Panc1 (cell line): ENCODE measurements around the gene TRIM17. TPM values are rescaled to one million over a fixed set of nuclear protein-coding genes. Genes with fewer than 3 reads are reported as not detected.

Experiments used
- ATAC-seq: fragments of 200-7000 bp; cut with Tn5 transposase; 2 replicates; pipeline ENCODE4 v1.9.1; 2020; ENCODE audit warnings: mild to moderate bottlenecking, moderate library complexity
- BruUV-seq: library from RNA; stranded (reverse); fragments of 400-500 nt; replicated peaks from 2 replicates; lab custom pipeline; 2021; lab: Mats Ljungman, UMichigan
- CTCF ChIA-PET: fragments of 300-600 bp; sonication (Branson Sonifier 250); formaldehyde crosslinking; loops from one replicate; lab custom pipeline; 2022; ENCODE audit warnings: antibody characterized with exemption; lab: Charles Lee
- POLR2A ChIA-PET: fragments of 300-600 bp; sonication (Branson Sonifier 250); formaldehyde crosslinking; loops from one replicate; lab custom pipeline; 2022; ENCODE audit warnings: antibody characterized with exemption; lab: Charles Lee
- DNase-seq: peaks from one replicate; pipeline ENCODE4 v3.0.0-alpha.2; 2010; ENCODE audit warnings: low read depth, low spot score
- H3K27ac ChIP-seq: 2 replicates; pipeline ENCODE4 v1.5.1; 2011; ENCODE audit warnings: mild to moderate bottlenecking, low read length, inconsistent platforms
- H3K27me3 ChIP-seq: fragments of 200-500 bp; sonication (Bioruptor generic); 2 replicates; pipeline ENCODE4 v1.6.0; 2014; ENCODE audit warnings: low read length, inconsistent platforms; ENCODE audit not compliant: control insufficient read depth, insufficient read depth
- H3K36me3 ChIP-seq: fragments of 200-500 bp; sonication (Bioruptor generic); 2 replicates; pipeline ENCODE4 v1.5.1; 2014; ENCODE audit warnings: inconsistent platforms, mild to moderate bottlenecking, low read length, moderate library complexity; ENCODE audit not compliant: control insufficient read depth, insufficient read depth
- H3K4me1 ChIP-seq: 2 replicates; pipeline ENCODE4 v1.5.1; 2011; ENCODE audit warnings: inconsistent platforms, mild to moderate bottlenecking, low read length, moderate library complexity; ENCODE audit not compliant: control insufficient read depth, insufficient read depth
- H3K4me3 ChIP-seq, 2 experiments: 2 replicates each; pipeline ENCODE4 v1.5.1; 2011 to 2012; ENCODE audit warnings: low read depth in 2 of 2, low read length in 2 of 2, mild to moderate bottlenecking in 2 of 2, inconsistent platforms in 1 of 2, moderate library complexity in 1 of 2
- H3K9me3 ChIP-seq: fragments of 200-500 bp; sonication (Bioruptor generic); 2 replicates; pipeline ENCODE4 v1.5.1; 2014; ENCODE audit warnings: low read depth, mild to moderate bottlenecking, inconsistent platforms, low read length, moderate library complexity; ENCODE audit not compliant: control insufficient read depth, insufficient read depth
- POLR2AphosphoS5 ChIP-seq: IDR thresholded peaks from 2 replicates; pipeline ENCODE4 v1.6.1; 2012; ENCODE audit warnings: mild to moderate bottlenecking, low read depth, low read length, moderate library complexity
- SIN3A ChIP-seq: IDR thresholded peaks from 2 replicates; pipeline ENCODE4 v1.6.1; 2012; ENCODE audit warnings: low read depth, mild to moderate bottlenecking, low read length, moderate library complexity, borderline replicate concordance; ENCODE audit not compliant: insufficient read depth
- TCF7L2 ChIP-seq: IDR thresholded peaks from 2 replicates; pipeline ENCODE4 v1.6.1; 2011; ENCODE audit warnings: mild to moderate bottlenecking, low read depth, low read length, inconsistent platforms
- in situ Hi-C: cut with HindIII; loops from 2 replicates; pipeline ENCODE4 v1.10.0; 2016; ENCODE audit warnings: low sequenced_read_pairs, low pct_unique_long_range_greater_than_20kb
- intact Hi-C: fragments of 100-400 bp; cut with micrococcal nuclease; formaldehyde crosslinking; loops from one replicate; pipeline ENCODE4 v1.10.0; 2022; ENCODE audit not compliant: unreplicated experiment
- total RNA-seq: library from RNA; stranded (reverse); gene quantifications from one replicate; pipeline ENCODE4 v1.2.1, GENCODE V29; 2021; ENCODE audit not compliant: unreplicated experiment
- TF ChIP-seq, protein P1 (sequence below): fragments of 450-650 bp; IDR thresholded peaks from 2 replicates; pipeline ENCODE4 v1.5.1; 2017; ENCODE audit warnings: mild to moderate bottlenecking
- TF ChIP-seq, protein P2 (sequence below), 2 experiments: IDR thresholded peaks; 2 replicates each; pipeline ENCODE4 v1.6.1; 2011 to 2012; ENCODE audit warnings: low read depth in 2 of 2, control low read depth in 1 of 2, low read length in 1 of 2, mild to moderate bottlenecking in 1 of 2, moderate library complexity in 1 of 2; ENCODE audit not compliant: insufficient read depth in 1 of 2

TRIM17 gene
- total RNA-seq, 1 experiment from 2014 or later: 1.2 TPM

DNA sequence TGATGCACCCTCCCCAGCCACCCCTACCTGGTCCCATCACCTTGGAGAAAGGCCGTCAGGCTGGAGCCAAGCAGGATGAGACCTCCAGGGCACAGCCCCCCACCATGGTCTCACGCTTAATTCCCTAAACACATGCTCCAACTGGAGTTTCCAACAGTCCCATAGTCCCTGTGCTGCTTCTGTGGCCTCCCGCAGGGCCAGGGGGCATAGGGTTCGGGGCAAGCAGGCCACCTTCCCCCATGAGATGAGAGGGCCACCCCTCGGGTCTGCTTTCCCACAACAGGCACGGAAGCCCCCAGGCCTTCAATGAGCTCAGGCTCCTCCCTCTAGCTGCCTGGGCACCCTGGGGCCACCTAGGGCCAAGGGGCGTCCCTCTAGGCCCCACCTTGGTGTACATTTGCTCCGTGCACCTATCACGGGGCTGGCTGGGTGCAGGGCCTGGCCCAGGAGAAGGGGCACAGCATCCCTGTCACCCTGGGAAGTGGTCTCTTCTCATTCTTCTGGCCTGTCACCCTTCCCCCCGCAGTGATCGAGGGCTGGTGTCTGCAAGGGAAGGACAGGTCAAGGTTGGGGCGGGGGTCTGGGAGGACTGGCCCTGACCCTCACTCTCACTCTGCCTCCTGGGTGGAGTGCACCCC lies 52.5 kb downstream of the TRIM17 start:
- no peaks in the 10 kb centered on the region for H3K27me3 ChIP-seq
- ATAC-seq (no peak), DNase-seq (no peak)
- intact Hi-C loops: no loop called here
- in situ Hi-C loops: no loop called here
- POLR2A ChIA-PET: no interaction called here
- CTCF ChIA-PET: no interaction called here
- no TSS peak for BruUV-seq
- H3K27ac ChIP-seq: no peak overlapping the region
- H3K4me3 ChIP-seq: no peak overlapping the region
- H3K9me3 ChIP-seq: no peaks in the 10 kb centered on the region
- H3K36me3 ChIP-seq: no peaks in the 10 kb centered on the region
- TF ChIP-seq, protein P1, sequence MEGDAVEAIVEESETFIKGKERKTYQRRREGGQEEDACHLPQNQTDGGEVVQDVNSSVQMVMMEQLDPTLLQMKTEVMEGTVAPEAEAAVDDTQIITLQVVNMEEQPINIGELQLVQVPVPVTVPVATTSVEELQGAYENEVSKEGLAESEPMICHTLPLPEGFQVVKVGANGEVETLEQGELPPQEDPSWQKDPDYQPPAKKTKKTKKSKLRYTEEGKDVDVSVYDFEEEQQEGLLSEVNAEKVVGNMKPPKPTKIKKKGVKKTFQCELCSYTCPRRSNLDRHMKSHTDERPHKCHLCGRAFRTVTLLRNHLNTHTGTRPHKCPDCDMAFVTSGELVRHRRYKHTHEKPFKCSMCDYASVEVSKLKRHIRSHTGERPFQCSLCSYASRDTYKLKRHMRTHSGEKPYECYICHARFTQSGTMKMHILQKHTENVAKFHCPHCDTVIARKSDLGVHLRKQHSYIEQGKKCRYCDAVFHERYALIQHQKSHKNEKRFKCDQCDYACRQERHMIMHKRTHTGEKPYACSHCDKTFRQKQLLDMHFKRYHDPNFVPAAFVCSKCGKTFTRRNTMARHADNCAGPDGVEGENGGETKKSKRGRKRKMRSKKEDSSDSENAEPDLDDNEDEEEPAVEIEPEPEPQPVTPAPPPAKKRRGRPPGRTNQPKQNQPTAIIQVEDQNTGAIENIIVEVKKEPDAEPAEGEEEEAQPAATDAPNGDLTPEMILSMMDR: no peak
- TF ChIP-seq TCF7L2: no peak
- TF ChIP-seq, protein P2, sequence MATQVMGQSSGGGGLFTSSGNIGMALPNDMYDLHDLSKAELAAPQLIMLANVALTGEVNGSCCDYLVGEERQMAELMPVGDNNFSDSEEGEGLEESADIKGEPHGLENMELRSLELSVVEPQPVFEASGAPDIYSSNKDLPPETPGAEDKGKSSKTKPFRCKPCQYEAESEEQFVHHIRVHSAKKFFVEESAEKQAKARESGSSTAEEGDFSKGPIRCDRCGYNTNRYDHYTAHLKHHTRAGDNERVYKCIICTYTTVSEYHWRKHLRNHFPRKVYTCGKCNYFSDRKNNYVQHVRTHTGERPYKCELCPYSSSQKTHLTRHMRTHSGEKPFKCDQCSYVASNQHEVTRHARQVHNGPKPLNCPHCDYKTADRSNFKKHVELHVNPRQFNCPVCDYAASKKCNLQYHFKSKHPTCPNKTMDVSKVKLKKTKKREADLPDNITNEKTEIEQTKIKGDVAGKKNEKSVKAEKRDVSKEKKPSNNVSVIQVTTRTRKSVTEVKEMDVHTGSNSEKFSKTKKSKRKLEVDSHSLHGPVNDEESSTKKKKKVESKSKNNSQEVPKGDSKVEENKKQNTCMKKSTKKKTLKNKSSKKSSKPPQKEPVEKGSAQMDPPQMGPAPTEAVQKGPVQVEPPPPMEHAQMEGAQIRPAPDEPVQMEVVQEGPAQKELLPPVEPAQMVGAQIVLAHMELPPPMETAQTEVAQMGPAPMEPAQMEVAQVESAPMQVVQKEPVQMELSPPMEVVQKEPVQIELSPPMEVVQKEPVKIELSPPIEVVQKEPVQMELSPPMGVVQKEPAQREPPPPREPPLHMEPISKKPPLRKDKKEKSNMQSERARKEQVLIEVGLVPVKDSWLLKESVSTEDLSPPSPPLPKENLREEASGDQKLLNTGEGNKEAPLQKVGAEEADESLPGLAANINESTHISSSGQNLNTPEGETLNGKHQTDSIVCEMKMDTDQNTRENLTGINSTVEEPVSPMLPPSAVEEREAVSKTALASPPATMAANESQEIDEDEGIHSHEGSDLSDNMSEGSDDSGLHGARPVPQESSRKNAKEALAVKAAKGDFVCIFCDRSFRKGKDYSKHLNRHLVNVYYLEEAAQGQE (IDR thresholded peaks at IDR 0.05; ENCODE audit: insufficient read depth in 1 of 2, low read depth in 2 of 2, low read length in 1 of 2): no peak
- no peak for TF ChIP-seq POLR2AphosphoS5
- TF ChIP-seq SIN3A: no peak
- no peaks in the 10 kb centered on the region; the same call in 1 of the 2 replicates for H3K4me1 ChIP-seq

DNA sequence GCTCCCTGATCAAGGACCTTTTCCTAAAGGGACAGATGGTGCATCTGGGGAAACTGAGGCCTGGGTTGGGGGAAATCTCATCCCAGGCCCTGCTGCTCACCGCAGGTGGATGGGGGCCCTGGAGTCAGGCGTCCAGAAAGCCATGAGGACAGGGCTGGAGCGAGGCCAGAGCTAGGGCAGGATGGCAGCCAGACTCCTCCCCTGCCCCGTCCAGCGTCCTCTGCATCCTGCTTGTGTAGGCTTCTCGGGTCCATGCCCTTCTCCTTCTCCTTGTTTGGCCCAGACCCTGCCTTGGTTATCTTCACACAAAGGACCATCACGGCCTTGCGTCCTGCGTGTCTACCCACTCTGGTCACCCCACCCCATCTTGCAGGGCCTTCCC lies 53.0 kb downstream of the TRIM17 start:
- ATAC-seq: no peak
- CTCF ChIA-PET: no interaction called here
- no peak for DNase-seq
- H3K9me3 ChIP-seq: no peaks in the 10 kb centered on the region
- H3K4me1 ChIP-seq: no peaks in the 10 kb centered on the region; the same call in 1 of the 2 replicates
- no peaks in the 10 kb centered on the region for H3K27me3 ChIP-seq
- no peak overlapping the region for H3K4me3 ChIP-seq
- intact Hi-C loops (no loop called here), in situ Hi-C loops (no loop called here)
- no peak for TF ChIP-seq SIN3A
- no peak for TF ChIP-seq POLR2AphosphoS5
- TF ChIP-seq, protein P1: no peak
- TF ChIP-seq, protein P2 (IDR thresholded peaks at IDR 0.05; ENCODE audit: insufficient read depth in 1 of 2, low read depth in 2 of 2, low read length in 1 of 2): no peak
- TF ChIP-seq TCF7L2: no peak
- H3K36me3 ChIP-seq: no peaks in the 10 kb centered on the region
- POLR2A ChIA-PET: no interaction called here
- no peak overlapping the region for H3K27ac ChIP-seq
- no TSS peak for BruUV-seq
